Bladder microvascular endothelial cell (primary cell): Measurements from ENCODE around the gene RPL39. TPM values are rescaled to one million over a fixed set of nuclear protein-coding genes. Genes with fewer than 3 reads are reported as not detected.

ENCODE experiments used
- total RNA-seq: library from RNA; depleted of rRNA; stranded (reverse); fragments of >200 nt; gene quantifications from 2 replicates; pipeline ENCODE4 v1.2.3, GENCODE V29; 2014

The RPL39 gene
- total RNA-seq, result 1,366 and 2,089 TPM in 2 replicates

DNA sequence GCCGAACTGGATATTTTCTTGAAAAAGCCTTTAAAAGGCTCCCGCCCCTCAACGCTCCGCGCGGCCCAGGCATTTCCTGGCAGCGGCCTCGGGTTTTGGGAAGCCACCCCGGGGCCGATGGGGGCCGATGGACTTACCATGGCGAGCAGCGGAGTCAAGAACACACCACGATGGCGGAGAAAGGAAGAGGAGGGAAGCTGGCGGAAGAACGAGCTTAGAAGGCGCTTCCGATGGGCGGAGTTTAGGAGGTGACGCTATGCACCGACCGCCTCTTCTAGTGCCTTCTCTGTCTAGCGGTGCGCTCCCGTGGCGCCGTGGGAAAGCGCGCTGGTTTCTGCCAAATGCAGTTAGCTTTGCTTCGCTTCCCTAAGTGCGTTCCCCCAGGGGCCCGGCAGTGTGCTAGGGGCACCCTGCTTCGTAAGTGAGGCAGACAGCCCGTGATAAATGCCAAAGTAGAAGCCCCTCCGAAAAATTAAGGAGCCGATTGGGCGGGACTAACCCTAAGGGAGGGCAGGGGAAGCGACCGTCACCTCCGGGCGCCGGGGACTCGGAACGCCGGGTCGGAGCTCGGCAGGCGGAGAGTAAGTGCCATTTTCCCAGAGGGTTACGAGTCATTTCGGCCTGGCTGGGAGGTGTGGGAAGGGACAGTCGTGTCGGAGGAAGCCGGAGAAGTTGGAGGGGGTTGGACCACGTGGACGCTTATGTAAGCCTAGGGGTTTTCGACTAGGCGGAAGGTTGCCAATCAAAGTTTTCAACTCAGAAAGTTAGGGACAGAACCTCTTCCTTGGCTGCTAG is at the start of gene RPL39:
Gene RPL39 (minus strand): TSS at position 194 of the 795 bp plus-strand sequence. CDS start 54 bp downstream, at position 140.

DNA sequence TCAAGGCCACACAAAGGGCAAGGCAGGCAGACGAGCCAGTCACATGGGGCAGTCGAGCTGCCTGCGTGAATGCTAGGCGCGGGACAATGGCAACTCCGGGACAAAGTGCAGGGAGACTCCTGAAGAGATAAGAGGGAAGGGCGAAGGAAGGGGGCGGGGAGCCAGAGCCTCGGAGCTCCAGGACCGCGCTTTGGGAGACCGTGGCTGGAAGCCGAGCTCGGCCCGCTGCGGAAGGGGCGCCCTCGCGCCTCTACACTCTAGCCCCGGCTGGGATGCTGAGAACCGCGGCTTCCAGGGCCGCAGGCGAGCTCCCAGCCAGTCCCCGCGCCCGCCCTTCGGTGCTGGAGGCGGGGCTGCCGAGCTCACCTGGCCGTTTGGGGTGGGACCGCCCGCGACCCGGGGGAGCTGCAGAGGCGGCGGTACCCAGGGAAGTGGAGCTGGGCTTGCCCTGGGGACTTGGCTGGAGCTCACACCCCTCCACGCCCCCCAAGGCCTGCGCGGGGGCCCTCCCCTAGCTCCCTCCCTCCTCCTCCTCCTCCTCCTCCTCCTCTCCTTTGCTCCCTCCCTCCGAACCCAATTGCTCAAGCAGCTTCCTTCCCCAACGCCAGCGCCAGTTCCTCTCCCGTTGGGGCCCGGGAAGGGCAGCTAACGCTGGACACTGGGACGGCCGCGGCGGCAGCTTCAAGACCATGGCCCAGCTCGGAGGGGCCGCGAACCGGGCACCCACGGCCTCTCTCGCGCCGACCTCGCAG is 33.3 kb downstream of the RPL39 start, which contains the start of gene SOWAHD:
Gene SOWAHD (plus strand): TSS at position 610 of the 752 bp plus-strand sequence. CDS start 80 bp downstream, at position 690.

Other genes starting within 250 kb of the RPL39 start
- 34.5 and 51.5 TPM in 2 replicates for gene STEEP1, start 226.2 kb downstream of the RPL39 start, total RNA-seq
- gene UBE2A, start 217.1 kb downstream of the RPL39 start, total RNA-seq, result 16.5 and 31.5 TPM in 2 replicates
- gene NKRF, start 185.2 kb downstream of the RPL39 start, total RNA-seq, result 3.1 and 8.2 TPM in 2 replicates
- 7.1 and 10.6 TPM in 2 replicates for gene SEPTIN6, start 98.5 kb downstream of the RPL39 start, total RNA-seq
- not detected in 2 replicates for gene SOWAHD, start 33.0 kb downstream of the RPL39 start, total RNA-seq
- gene UPF3B, start 61.3 kb upstream of the RPL39 start, total RNA-seq, result 2.4 and 3.5 TPM in 2 replicates
- 12.2 and 14.2 TPM in 2 replicates for gene RNF113A, start 80.1 kb upstream of the RPL39 start, total RNA-seq
- 94.1 and 103 TPM in 2 replicates for gene NDUFA1, start 80.2 kb upstream of the RPL39 start, total RNA-seq
- gene AKAP14, start 104.3 kb upstream of the RPL39 start, total RNA-seq, result not detected in 2 replicates
- 2.9 and 3.1 TPM in 2 replicates for gene NKAP, start 152.1 kb upstream of the RPL39 start, total RNA-seq